ENCODE data around the gene ZMIZ1. TPM values are rescaled to one million over a fixed set of nuclear protein-coding genes. Genes with fewer than 3 reads are reported as not detected.

Gene ZMIZ1
- polyA plus RNA-seq, 1 donor from 2014 or later, result 26.8 TPM

DNA sequence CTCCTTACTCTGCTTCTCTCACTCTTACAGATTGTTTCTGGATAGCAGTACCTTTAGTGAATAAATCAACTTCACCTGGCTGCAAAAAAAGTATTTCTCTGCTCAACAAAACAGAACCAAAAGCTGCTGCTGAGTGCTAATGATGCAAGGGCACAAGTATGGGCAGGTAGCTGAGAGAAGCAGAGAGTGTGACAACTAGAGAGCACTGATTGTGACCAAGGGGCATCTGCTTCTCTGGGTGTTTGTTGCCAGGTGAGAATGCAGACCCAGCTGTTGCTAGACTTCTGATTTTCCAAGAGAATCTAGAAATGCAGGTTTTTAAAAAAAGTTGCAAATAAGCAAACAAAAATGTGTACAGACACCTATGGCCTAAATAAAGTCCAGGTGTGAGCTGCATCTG, 253.2 kb downstream of the ZMIZ1 start:
- Histone ChIP-seq H3K9me3 (ENCODE audit: low read length) (no peaks in the 10 kb centered on the region), H3K27me3 (ENCODE audit: insufficient read depth, low read depth, low read length) (no peaks in the 10 kb centered on the region), H3K27ac (ENCODE audit: low read length) (no peak overlapping the region), H3K4me2 (ENCODE audit: low read length) (no peak overlapping the region), H3K79me2 (replicated peaks; ENCODE audit: insufficient read depth, low read length) (no peaks in the 10 kb centered on the region), H3K9ac (ENCODE audit: low read length) (no peak overlapping the region), H3K4me3 (ENCODE audit: low read length) (no peak overlapping the region), H4K20me1 (ENCODE audit: insufficient read depth) (no peaks in the 10 kb centered on the region), H3F3A (ENCODE audit: insufficient read depth, low read length, poor library complexity, severe bottlenecking) (no peaks in the 10 kb centered on the region), H3K36me3 (ENCODE audit: insufficient read depth, low read length) (no peaks in the 10 kb centered on the region), H3K9me2 (ENCODE audit: insufficient read depth, low read length) (no peaks in the 10 kb centered on the region), H2AFZ (ENCODE audit: low read depth, low read length) (no peak overlapping the region)
- TF ChIP-seq, protein P1, sequence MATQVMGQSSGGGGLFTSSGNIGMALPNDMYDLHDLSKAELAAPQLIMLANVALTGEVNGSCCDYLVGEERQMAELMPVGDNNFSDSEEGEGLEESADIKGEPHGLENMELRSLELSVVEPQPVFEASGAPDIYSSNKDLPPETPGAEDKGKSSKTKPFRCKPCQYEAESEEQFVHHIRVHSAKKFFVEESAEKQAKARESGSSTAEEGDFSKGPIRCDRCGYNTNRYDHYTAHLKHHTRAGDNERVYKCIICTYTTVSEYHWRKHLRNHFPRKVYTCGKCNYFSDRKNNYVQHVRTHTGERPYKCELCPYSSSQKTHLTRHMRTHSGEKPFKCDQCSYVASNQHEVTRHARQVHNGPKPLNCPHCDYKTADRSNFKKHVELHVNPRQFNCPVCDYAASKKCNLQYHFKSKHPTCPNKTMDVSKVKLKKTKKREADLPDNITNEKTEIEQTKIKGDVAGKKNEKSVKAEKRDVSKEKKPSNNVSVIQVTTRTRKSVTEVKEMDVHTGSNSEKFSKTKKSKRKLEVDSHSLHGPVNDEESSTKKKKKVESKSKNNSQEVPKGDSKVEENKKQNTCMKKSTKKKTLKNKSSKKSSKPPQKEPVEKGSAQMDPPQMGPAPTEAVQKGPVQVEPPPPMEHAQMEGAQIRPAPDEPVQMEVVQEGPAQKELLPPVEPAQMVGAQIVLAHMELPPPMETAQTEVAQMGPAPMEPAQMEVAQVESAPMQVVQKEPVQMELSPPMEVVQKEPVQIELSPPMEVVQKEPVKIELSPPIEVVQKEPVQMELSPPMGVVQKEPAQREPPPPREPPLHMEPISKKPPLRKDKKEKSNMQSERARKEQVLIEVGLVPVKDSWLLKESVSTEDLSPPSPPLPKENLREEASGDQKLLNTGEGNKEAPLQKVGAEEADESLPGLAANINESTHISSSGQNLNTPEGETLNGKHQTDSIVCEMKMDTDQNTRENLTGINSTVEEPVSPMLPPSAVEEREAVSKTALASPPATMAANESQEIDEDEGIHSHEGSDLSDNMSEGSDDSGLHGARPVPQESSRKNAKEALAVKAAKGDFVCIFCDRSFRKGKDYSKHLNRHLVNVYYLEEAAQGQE (IDR thresholded peaks at IDR 0.05; ENCODE audit: borderline replicate concordance), result no peak
- TF ChIP-seq RAD21 (conservative IDR thresholded peaks at IDR 0.05) (no peak), EZH2 (IDR thresholded peaks at IDR 0.05; ENCODE audit: borderline replicate concordance, insufficient read depth, low read length, poor library complexity, severe bottlenecking) (no peak), MXI1 (conservative IDR thresholded peaks at IDR 0.05; ENCODE audit: poor library complexity, severe bottlenecking) (no peak)

DNA sequence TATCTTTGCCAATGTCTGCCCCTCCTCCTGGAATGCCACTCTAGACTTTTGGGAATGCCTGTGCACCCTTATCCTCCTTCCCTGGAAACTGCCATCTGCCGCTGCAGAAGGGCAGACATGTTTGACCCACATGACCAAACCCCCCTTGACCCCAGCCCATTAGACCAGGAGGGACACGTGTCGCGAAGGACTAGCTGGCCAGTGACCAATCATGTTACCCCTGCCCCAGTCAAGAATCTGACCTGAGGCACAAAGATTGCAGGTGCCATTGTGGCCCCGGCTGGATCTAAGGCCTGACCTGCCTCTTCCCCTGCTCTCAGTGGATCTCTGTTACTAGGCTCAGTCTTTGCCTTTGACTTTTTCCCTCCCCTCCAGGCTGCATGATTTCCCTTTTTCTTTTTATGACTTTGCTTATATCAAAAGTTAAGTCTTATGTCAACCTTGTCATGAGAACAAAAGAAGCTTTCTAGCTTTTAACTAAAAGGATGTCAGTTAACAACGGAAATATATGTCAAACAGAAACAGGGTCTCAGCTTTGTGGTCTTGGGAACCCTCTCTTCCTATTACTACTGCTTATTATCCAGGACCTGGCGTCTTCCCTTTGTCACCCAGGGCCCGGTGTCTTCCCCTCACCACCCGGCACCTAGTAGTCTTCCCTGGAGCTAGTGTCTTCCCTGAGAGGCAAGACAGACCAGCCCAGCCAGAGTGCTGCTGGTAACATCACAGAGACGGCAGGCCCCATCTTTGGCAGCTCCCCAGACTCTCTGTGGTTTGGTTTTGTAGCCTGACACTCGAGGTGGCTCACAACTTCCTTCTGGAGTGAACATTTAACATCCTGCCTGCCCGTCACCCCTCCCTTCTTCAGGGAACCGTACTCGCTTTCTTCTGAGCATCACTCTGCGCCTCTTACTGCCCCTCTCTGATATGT, 254.1 kb downstream of the ZMIZ1 start:
- no peak overlapping the region for H2AFZ ChIP-seq (ENCODE audit: low read depth, low read length)
- TF ChIP-seq EZH2 (IDR thresholded peaks at IDR 0.05; ENCODE audit: borderline replicate concordance, insufficient read depth, low read length, poor library complexity, severe bottlenecking) (no peak), EP300 (conservative IDR thresholded peaks at IDR 0.05; ENCODE audit: poor library complexity, severe bottlenecking) (peak; percentile 19)
- no peak overlapping the region for H3K27ac ChIP-seq (ENCODE audit: low read length)

DNA sequence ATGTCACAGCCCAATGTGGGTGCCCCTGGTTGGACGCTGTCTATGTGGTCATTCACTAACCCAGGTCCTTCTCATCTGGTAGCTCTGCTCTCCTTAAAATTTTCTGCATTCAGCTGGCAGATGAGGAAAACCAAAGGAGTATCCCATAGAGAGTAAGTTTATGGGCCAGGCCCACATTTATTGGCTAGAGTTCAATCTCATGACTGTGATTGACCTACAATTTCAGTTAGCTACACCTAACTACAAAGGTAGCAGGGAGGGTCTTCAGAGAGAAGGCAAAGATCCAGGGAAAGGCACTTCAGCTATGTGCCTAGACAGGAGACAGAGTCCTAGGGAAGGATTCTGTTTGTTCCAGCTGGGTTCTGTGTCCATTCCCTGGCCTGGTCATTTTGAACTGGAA, 254.8 kb downstream of the ZMIZ1 start:
- Histone ChIP-seq H3K27me3 (ENCODE audit: insufficient read depth, low read depth, low read length) (no peaks in the 10 kb centered on the region), H3K9me3 (ENCODE audit: low read length) (no peaks in the 10 kb centered on the region), H3K9ac (ENCODE audit: low read length) (no peak overlapping the region), H3F3A (ENCODE audit: insufficient read depth, low read length, poor library complexity, severe bottlenecking) (no peaks in the 10 kb centered on the region), H4K20me1 (ENCODE audit: insufficient read depth) (no peaks in the 10 kb centered on the region), H3K36me3 (ENCODE audit: insufficient read depth, low read length) (no peaks in the 10 kb centered on the region), H2AFZ (ENCODE audit: low read depth, low read length) (no peak overlapping the region), H3K4me2 (ENCODE audit: low read length) (no peak overlapping the region), H3K79me2 (replicated peaks; ENCODE audit: insufficient read depth, low read length) (no peaks in the 10 kb centered on the region), H3K9me2 (ENCODE audit: insufficient read depth, low read length) (no peaks in the 10 kb centered on the region), H3K27ac (ENCODE audit: low read length) (no peak overlapping the region), H3K4me3 (ENCODE audit: low read length) (no peak overlapping the region)
- TF ChIP-seq, protein P1 (IDR thresholded peaks at IDR 0.05; ENCODE audit: borderline replicate concordance), result no peak
- TF ChIP-seq POLR2AphosphoS5 (IDR thresholded peaks at IDR 0.05), result no peak
- no peak for TF ChIP-seq EZH2 (IDR thresholded peaks at IDR 0.05; ENCODE audit: borderline replicate concordance, insufficient read depth, low read length, poor library complexity, severe bottlenecking)
- TF ChIP-seq SMC3 (conservative IDR thresholded peaks at IDR 0.05; ENCODE audit: poor library complexity), result no peak
- TF ChIP-seq, protein P2, sequence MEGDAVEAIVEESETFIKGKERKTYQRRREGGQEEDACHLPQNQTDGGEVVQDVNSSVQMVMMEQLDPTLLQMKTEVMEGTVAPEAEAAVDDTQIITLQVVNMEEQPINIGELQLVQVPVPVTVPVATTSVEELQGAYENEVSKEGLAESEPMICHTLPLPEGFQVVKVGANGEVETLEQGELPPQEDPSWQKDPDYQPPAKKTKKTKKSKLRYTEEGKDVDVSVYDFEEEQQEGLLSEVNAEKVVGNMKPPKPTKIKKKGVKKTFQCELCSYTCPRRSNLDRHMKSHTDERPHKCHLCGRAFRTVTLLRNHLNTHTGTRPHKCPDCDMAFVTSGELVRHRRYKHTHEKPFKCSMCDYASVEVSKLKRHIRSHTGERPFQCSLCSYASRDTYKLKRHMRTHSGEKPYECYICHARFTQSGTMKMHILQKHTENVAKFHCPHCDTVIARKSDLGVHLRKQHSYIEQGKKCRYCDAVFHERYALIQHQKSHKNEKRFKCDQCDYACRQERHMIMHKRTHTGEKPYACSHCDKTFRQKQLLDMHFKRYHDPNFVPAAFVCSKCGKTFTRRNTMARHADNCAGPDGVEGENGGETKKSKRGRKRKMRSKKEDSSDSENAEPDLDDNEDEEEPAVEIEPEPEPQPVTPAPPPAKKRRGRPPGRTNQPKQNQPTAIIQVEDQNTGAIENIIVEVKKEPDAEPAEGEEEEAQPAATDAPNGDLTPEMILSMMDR (IDR thresholded peaks at IDR 0.05; ENCODE audit: poor library complexity, severe bottlenecking), result no peak
- TF ChIP-seq EP300 (conservative IDR thresholded peaks at IDR 0.05; ENCODE audit: poor library complexity, severe bottlenecking), result no peak
- no peak for TF ChIP-seq RAD21 (conservative IDR thresholded peaks at IDR 0.05)
- TF ChIP-seq MXI1 (conservative IDR thresholded peaks at IDR 0.05; ENCODE audit: poor library complexity, severe bottlenecking), result no peak
- no peak for TF ChIP-seq TAF1 (IDR thresholded peaks at IDR 0.05; ENCODE audit: low read depth)

More for the DNA sequence above, 254.1 kb downstream of the ZMIZ1 start:
- no peaks in the 10 kb centered on the region for H3K36me3 ChIP-seq (ENCODE audit: insufficient read depth, low read length)
- H3K9me3 ChIP-seq (ENCODE audit: low read length), result no peaks in the 10 kb centered on the region
- no peaks in the 10 kb centered on the region for H4K20me1 ChIP-seq (ENCODE audit: insufficient read depth)
- H3K27me3 ChIP-seq (ENCODE audit: insufficient read depth, low read depth, low read length), result no peaks in the 10 kb centered on the region
- H3K9me2 ChIP-seq (ENCODE audit: insufficient read depth, low read length), result no peaks in the 10 kb centered on the region
- H3K9ac ChIP-seq (ENCODE audit: low read length), result no peak overlapping the region
- H3K79me2 ChIP-seq (replicated peaks; ENCODE audit: insufficient read depth, low read length), result no peaks in the 10 kb centered on the region
- no peak overlapping the region for H3K4me2 ChIP-seq (ENCODE audit: low read length)
- no peaks in the 10 kb centered on the region for H3F3A ChIP-seq (ENCODE audit: insufficient read depth, low read length, poor library complexity, severe bottlenecking)
- H3K4me3 ChIP-seq (ENCODE audit: low read length), result no peak overlapping the region
